ENCODE results near the gene ERC1.
A peak's percentile ranks its signal among the peaks of the same experiment; 100 is the strongest.
"Not testable (repeated sequence)": the region's sequence is repeated elsewhere in the genome, so short reads cannot be mapped to it uniquely, and the experiment has no call there.

The ERC1 gene

GRCh38 chr12:1246637-1247036, 255.6 kb downstream of the ERC1 start (continued):
- peak; percentile 70 for TF ChIP-seq BCL6B (tag by site-specific recombination; IDR thresholded peaks at IDR 0.05)
- TF ChIP-seq SP2 (tag by site-specific recombination; IDR thresholded peaks at IDR 0.05) = no peak
- no peak for TF ChIP-seq ZNF266 (tag by site-specific recombination; IDR thresholded peaks at IDR 0.05; ENCODE audit: low read depth)
- TF ChIP-seq PRDM6 (tag by site-specific recombination; IDR thresholded peaks at IDR 0.05) = peak; percentile 71

GRCh38 chr12:1250641-1251040, 259.6 kb downstream of the ERC1 start:
- Histone ChIP-seq H3K4me3 (ENCODE audit: low read depth, low read length) (no peak overlapping the region), H3K9me3 (ENCODE audit: control insufficient read depth, insufficient read depth, low read depth, low read length) (no peaks in the 10 kb centered on the region), H3K27ac (ENCODE audit: extremely low read depth, low read depth, low read length) (no peak overlapping the region), H3K4me1 (ENCODE audit: control insufficient read depth, insufficient read depth, low read length) (peaks cover 5% of the 10 kb centered on the region; the same call in 1 of the 2 replicates), H3K36me3 (ENCODE audit: control insufficient read depth in 2 of 2, insufficient read depth in 1 of 2, low read length in 2 of 2) (no peaks in the 10 kb centered on the region)
- POLR2A ChIA-PET = no interaction called here
- TF ChIP-seq ZBTB1 (tag by site-specific recombination; IDR thresholded peaks at IDR 0.05) (no peak), ZNF223 (tag by site-specific recombination; IDR thresholded peaks at IDR 0.05) (no peak), ZEB2 (tag by site-specific recombination; IDR thresholded peaks at IDR 0.05) (no peak), ZNF791 (tag by site-specific recombination; IDR thresholded peaks at IDR 0.05) (no peak), ZFP41 (tag by site-specific recombination; IDR thresholded peaks at IDR 0.05; ENCODE audit: borderline replicate concordance) (no peak), ZNF37A (tag by site-specific recombination; IDR thresholded peaks at IDR 0.05) (no peak), ZNF664 (tag by site-specific recombination; IDR thresholded peaks at IDR 0.05) (no peak)
- CTCF ChIA-PET = interaction anchor here (0.5 to 0.9 kb wide), 2 partner anchors 133 to 488 kb away, joined by 3 read pairs; no protein-coding TSS in a partner anchor

GRCh38 chr12:1252758-1253157, 261.7 kb downstream of the ERC1 start:
- no peak overlapping the region for H3K27ac ChIP-seq (ENCODE audit: extremely low read depth, low read depth, low read length)
- POLR2A ChIA-PET = no interaction called here
- CTCF ChIA-PET = no interaction called here
- no peak for TF ChIP-seq ZNF239 (tag by site-specific recombination; IDR thresholded peaks at IDR 0.05)
- no peak for TF ChIP-seq ZNF146 (tag by site-specific recombination; IDR thresholded peaks at IDR 0.05)
- no peak for TF ChIP-seq ZBTB7A (tag by site-specific recombination; IDR thresholded peaks at IDR 0.05; ENCODE audit: low read depth)
- TF ChIP-seq ZNF571 (tag by site-specific recombination; IDR thresholded peaks at IDR 0.05) = no peak
- no peak for TF ChIP-seq ZNF426 (tag by site-specific recombination; IDR thresholded peaks at IDR 0.05)
- H3K4me3 ChIP-seq (ENCODE audit: low read depth, low read length) = no peak overlapping the region
- peaks cover 5% of the 10 kb centered on the region; the same call in 1 of the 2 replicates for H3K4me1 ChIP-seq (ENCODE audit: control insufficient read depth, insufficient read depth, low read length)
- H3K9me3 ChIP-seq (ENCODE audit: control insufficient read depth, insufficient read depth, low read depth, low read length) = no peaks in the 10 kb centered on the region
- H3K36me3 ChIP-seq (ENCODE audit: control insufficient read depth in 2 of 2, insufficient read depth in 1 of 2, low read length in 2 of 2) = peaks cover 0 to 4% of the 10 kb centered on the region in 2 experiments; a peak in 1 of 3 replicates

- POLR2A ChIA-PET; H3K9me3 ChIP-seq (ENCODE audit: control insufficient read depth, insufficient read depth, low read depth, low read length); H3K27ac ChIP-seq (ENCODE audit: extremely low read depth, low read depth, low read length); H3K4me3 ChIP-seq (ENCODE audit: low read depth, low read length); CTCF ChIA-PET; H3K4me1 ChIP-seq (ENCODE audit: control insufficient read depth, insufficient read depth, low read length); H3K36me3 ChIP-seq (ENCODE audit: control insufficient read depth in 2 of 2, insufficient read depth in 1 of 2, low read length in 2 of 2): not testable (repeated sequence)
- peak; percentile 51; the same call in 1 of the 2 replicates for TF ChIP-seq ZNF580 (tag by site-specific recombination; IDR thresholded peaks at IDR 0.05)
Measured at GRCh38 chr12:1255125-1255524, 264.1 kb downstream of the ERC1 start.
